ENCODE measurements around the gene LRRC7.

DNA sequence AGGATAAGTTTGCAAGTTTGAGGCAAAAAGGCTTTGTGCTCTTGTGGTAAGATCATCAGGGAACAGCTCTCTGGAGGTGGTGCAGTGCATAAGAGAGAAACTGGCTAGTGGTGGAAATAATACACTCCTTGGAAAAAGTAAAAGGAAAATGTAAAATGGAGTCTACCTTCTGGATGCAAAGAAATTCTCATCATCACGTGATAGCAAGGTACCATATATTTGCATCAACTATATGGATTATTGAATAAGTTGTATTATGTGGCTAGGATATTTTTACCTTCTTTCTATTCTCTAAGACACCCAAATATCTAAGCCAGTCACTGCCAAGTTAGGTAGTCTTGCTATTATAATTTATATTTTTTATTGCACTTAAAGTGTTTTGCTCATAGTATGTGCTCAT is 14.0 kb upstream of the LRRC7 start:
- TF ChIP-seq SIN3A (IDR thresholded peaks at IDR 0.05; ENCODE audit: borderline replicate concordance, insufficient read depth, low read depth, low read length) = no peak
- TF ChIP-seq, protein P1, sequence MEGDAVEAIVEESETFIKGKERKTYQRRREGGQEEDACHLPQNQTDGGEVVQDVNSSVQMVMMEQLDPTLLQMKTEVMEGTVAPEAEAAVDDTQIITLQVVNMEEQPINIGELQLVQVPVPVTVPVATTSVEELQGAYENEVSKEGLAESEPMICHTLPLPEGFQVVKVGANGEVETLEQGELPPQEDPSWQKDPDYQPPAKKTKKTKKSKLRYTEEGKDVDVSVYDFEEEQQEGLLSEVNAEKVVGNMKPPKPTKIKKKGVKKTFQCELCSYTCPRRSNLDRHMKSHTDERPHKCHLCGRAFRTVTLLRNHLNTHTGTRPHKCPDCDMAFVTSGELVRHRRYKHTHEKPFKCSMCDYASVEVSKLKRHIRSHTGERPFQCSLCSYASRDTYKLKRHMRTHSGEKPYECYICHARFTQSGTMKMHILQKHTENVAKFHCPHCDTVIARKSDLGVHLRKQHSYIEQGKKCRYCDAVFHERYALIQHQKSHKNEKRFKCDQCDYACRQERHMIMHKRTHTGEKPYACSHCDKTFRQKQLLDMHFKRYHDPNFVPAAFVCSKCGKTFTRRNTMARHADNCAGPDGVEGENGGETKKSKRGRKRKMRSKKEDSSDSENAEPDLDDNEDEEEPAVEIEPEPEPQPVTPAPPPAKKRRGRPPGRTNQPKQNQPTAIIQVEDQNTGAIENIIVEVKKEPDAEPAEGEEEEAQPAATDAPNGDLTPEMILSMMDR (IDR thresholded peaks at IDR 0.05) = no peak

Measured in Panc1 (cell line).